Upper lobe of right lung (tissue), 1 donor: Measurements from ENCODE around the gene CNTNAP2. TPM values are rescaled to one million over a fixed set of nuclear protein-coding genes. Genes with fewer than 3 reads are reported as not detected.

Source experiments
- ATAC-seq: fragments of 200-7000 bp; cut with Tn5 transposase; one replicate; pipeline ENCODE4 v1.9.1; 2020; ENCODE audit warnings: mild to moderate bottlenecking, moderate library complexity
- DNase-seq: peaks from one replicate; pipeline ENCODE4 v3.0.0-alpha.2; 2020
- H3K27ac ChIP-seq: fragments of 200-600 bp; one replicate; pipeline ENCODE4 v1.8.0; 2022
- H3K27me3 ChIP-seq: fragments of 200-600 bp; one replicate; pipeline ENCODE4 v1.8.0; 2022; ENCODE audit warnings: mild to moderate bottlenecking
- H3K36me3 ChIP-seq: fragments of 200-600 bp; one replicate; pipeline ENCODE4 v1.8.0; 2022
- H3K4me1 ChIP-seq: fragments of 200-600 bp; one replicate; pipeline ENCODE4 v1.8.0; 2022
- H3K4me3 ChIP-seq: fragments of 200-600 bp; one replicate; pipeline ENCODE4 v1.8.0; 2022; ENCODE audit warnings: mild to moderate bottlenecking
- H3K9me3 ChIP-seq: fragments of 200-600 bp; one replicate; pipeline ENCODE4 v1.8.0; 2022
- intact Hi-C: fragments of 100-400 bp; cut with DNase I; formaldehyde crosslinking; loops from one replicate; pipeline ENCODE4 v1.11.0; 2022
- total RNA-seq: library from RNA; stranded (reverse); fragmentation: NEBNext Ultra II Directional; extraction: Animal tissue kit (Norgen Biotek cat#: 25700); gene quantifications from one replicate; pipeline ENCODE4 v1.2.1, GENCODE V29; 2021
- TF ChIP-seq, protein P1 (sequence below): fragments of 200-600 bp; IDR thresholded peaks from one replicate; pipeline ENCODE4 v1.8.0; 2022; ENCODE audit warnings: antibody characterized with exemption
- donor health status: DM: no; HTN: yes; CAD: no; lungs with severe emphysema.

CNTNAP2 gene
- total RNA-seq, 1 donor from 2014 or later: 0.41 TPM

DNA sequence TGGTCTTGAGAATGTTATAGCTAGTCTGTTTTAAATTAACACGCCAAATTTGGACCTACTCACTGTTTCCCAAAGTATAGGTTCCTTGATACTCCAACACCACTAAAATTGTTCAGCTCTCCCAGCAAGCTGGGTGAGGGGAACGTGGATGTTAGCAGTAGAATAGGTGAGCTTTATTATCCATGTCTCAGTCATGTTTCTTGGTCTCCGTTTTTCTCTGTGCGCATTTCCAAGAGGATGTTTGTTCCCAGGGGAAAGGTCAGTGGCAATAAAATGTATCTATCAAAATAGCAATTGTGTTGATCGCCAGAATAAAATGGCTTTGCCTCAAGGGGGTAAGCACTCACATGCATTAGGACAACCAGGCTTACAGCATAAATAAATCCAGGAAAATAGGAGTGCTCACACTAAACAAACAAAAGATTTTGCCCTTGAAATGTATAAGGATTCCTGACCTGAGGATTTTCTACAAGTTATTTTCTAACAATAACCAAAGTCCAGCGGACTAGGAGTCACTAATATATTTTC, 2286.9 kb downstream of the CNTNAP2 start:
- intact Hi-C loops: no loop called here

GRCh38 chr7:148408307-148408706, 2291.7 kb downstream of the CNTNAP2 start:
- Histone ChIP-seq H3K4me3 (no peak overlapping the region), H3K4me1 (no peaks in the 10 kb centered on the region), H3K36me3 (no peaks in the 10 kb centered on the region), H3K9me3 (no peaks in the 10 kb centered on the region), H3K27ac (no peak overlapping the region), H3K27me3 (no peaks in the 10 kb centered on the region)
- ATAC-seq (no peak), DNase-seq (no peak)
- TF ChIP-seq, protein P1, sequence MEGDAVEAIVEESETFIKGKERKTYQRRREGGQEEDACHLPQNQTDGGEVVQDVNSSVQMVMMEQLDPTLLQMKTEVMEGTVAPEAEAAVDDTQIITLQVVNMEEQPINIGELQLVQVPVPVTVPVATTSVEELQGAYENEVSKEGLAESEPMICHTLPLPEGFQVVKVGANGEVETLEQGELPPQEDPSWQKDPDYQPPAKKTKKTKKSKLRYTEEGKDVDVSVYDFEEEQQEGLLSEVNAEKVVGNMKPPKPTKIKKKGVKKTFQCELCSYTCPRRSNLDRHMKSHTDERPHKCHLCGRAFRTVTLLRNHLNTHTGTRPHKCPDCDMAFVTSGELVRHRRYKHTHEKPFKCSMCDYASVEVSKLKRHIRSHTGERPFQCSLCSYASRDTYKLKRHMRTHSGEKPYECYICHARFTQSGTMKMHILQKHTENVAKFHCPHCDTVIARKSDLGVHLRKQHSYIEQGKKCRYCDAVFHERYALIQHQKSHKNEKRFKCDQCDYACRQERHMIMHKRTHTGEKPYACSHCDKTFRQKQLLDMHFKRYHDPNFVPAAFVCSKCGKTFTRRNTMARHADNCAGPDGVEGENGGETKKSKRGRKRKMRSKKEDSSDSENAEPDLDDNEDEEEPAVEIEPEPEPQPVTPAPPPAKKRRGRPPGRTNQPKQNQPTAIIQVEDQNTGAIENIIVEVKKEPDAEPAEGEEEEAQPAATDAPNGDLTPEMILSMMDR: no peak
- intact Hi-C loops: no loop called here

More for the DNA sequence above, 2286.9 kb downstream of the CNTNAP2 start:
- no peak for DNase-seq
- no peak for ATAC-seq
- Histone ChIP-seq H3K27me3 (peaks cover 5% of the 10 kb centered on the region), H3K4me1 (no peaks in the 10 kb centered on the region), H3K9me3 (no peaks in the 10 kb centered on the region), H3K27ac (no peak overlapping the region), H3K36me3 (no peaks in the 10 kb centered on the region), H3K4me3 (no peak overlapping the region)
- TF ChIP-seq, protein P1: no peak

GRCh38 chr7:148410905-148411304, 2294.3 kb downstream of the CNTNAP2 start:
- Histone ChIP-seq H3K9me3 (no peaks in the 10 kb centered on the region), H3K27ac (no peak overlapping the region), H3K36me3 (no peaks in the 10 kb centered on the region), H3K4me3 (no peak overlapping the region), H3K4me1 (no peaks in the 10 kb centered on the region), H3K27me3 (no peaks in the 10 kb centered on the region)
- TF ChIP-seq, protein P1: no peak
- no peak for ATAC-seq
- intact Hi-C loops: no loop called here
- no peak for DNase-seq

DNA sequence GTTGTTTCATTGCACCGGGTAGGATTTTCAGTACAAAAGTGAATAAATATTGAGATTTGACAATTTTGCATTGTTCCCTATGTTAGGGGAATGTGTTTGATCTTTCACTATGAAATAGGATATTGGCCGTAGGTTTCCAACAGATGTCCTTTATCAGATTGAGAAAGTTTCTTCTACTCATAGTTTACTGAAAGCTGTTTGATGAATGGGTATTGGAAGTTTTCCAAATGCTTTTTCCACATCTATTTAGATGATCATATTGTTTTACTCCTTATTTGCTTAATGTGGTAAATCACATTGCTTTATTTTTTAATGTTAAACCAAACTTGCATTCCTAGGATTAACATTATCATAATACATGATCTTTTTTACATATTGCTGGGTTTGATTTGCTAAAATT, 2296.1 kb downstream of the CNTNAP2 start:
- no peak overlapping the region for H3K4me3 ChIP-seq
- TF ChIP-seq, protein P1: no peak
- no peaks in the 10 kb centered on the region for H3K27me3 ChIP-seq
- H3K9me3 ChIP-seq: no peaks in the 10 kb centered on the region
- no peak overlapping the region for H3K27ac ChIP-seq
- no peaks in the 10 kb centered on the region for H3K36me3 ChIP-seq
- intact Hi-C loops: no loop called here
- DNase-seq (no peak), ATAC-seq (no peak)
- no peaks in the 10 kb centered on the region for H3K4me1 ChIP-seq

- no peaks in the 10 kb centered on the region for H3K36me3 ChIP-seq
- intact Hi-C loops: no loop called here
- DNase-seq (no peak), ATAC-seq (no peak)
- H3K27ac ChIP-seq: no peak overlapping the region
- H3K4me1 ChIP-seq: no peaks in the 10 kb centered on the region
- TF ChIP-seq, protein P1: no peak
- H3K9me3 ChIP-seq: no peaks in the 10 kb centered on the region
- no peak overlapping the region for H3K4me3 ChIP-seq
- H3K27me3 ChIP-seq: no peaks in the 10 kb centered on the region
Measured at GRCh38 chr7:148419856-148420832, 2303.5 kb downstream of the CNTNAP2 start.
